Activated T-cell treated with anti-CD3 and anti-CD28 coated beads for 48 hours (primary cell): ENCODE data around the gene MXRA7.
A peak's percentile ranks its signal among the peaks of the same experiment; 100 is the strongest.
"Not testable (repeated sequence)": the region's sequence is repeated elsewhere in the genome, so short reads cannot be mapped to it uniquely, and the experiment has no call there.

Experiments used
- DNase-seq: peaks from one replicate; pipeline ENCODE4 v3.0.0-alpha.2; 2020; ENCODE audit warnings: low read depth

MXRA7 gene

GRCh38 chr17:76735586-76736348 lies 25.0 kb upstream of the MXRA7 start:
- no peak for DNase-seq

GRCh38 chr17:76735006-76735405 lies 24.2 kb upstream of the MXRA7 start:
- no peak for DNase-seq

GRCh38 chr17:76734080-76734840 lies 23.5 kb upstream of the MXRA7 start:
- no peak for DNase-seq

GRCh38 chr17:76733618-76733957 lies 22.8 kb upstream of the MXRA7 start:
- no peak for DNase-seq

- no peak for DNase-seq
These were observed 22.2 kb upstream of the MXRA7 start for GRCh38 chr17:76732734-76733617.

- not testable (repeated sequence) for DNase-seq
These were observed 21.3 kb upstream of the MXRA7 start for GRCh38 chr17:76731800-76732733.

- DNase-seq: no peak
These were observed 17.1 kb upstream of the MXRA7 start for GRCh38 chr17:76727745-76728456.

GRCh38 chr17:76726776-76727718 lies 16.3 kb upstream of the MXRA7 start, which contains the start of gene METTL23:
METTL23 (plus strand) TSS chr17:76726839; CDS start chr17:76729711, 2,872 bp downstream.
- DNase-seq: peak; percentile 74

- DNase-seq: peak; percentile 92
These were observed 15.5 kb upstream of the MXRA7 start, which contains the start of gene JMJD6 for GRCh38 chr17:76726231-76726775. JMJD6 (minus strand) TSS chr17:76726606; CDS start chr17:76726475, 131 bp downstream.

GRCh38 chr17:76725580-76726230 lies 14.9 kb upstream of the MXRA7 start:
- peak; percentile 72 for DNase-seq

GRCh38 chr17:76723812-76724211 lies 13.0 kb upstream of the MXRA7 start:
- no peak for DNase-seq

- not testable (repeated sequence) for DNase-seq
These were observed 12.2 kb upstream of the MXRA7 start for GRCh38 chr17:76722977-76723376.

- no peak for DNase-seq
These were observed 11.5 kb upstream of the MXRA7 start for GRCh38 chr17:76722279-76722678.

GRCh38 chr17:76721463-76721862 lies 10.7 kb upstream of the MXRA7 start:
- no peak for DNase-seq

- DNase-seq: no peak
These were observed 10.2 kb upstream of the MXRA7 start for GRCh38 chr17:76720941-76721340.

- DNase-seq: no peak
These were observed 9.4 kb upstream of the MXRA7 start for GRCh38 chr17:76720211-76720610.

GRCh38 chr17:76718516-76718915 lies 7.8 kb upstream of the MXRA7 start:
- no peak for DNase-seq

- no peak for DNase-seq
These were observed 6.1 kb upstream of the MXRA7 start for GRCh38 chr17:76716839-76717215.
